Tibial nerve (tissue), 4 donors: ENCODE data around the gene LCLAT1.

Source experiments
- CTCF ChIP-seq, 5 experiments: fragments of 200-600 bp in 3 of 5; fragments of 450-650 bp in 2 of 5; sonication (generic) in 3 of 5; IDR thresholded peaks; one replicate each; pipeline ENCODE4 v1.5.1; 2016 to 2019; ENCODE audit warnings: antibody characterized with exemption in 5 of 5, mild to moderate bottlenecking in 3 of 5, moderate library complexity in 2 of 5
- EP300 ChIP-seq, 2 donors: sonication (generic); formaldehyde crosslinking; IDR thresholded peaks; one replicate each; pipeline ENCODE4 v1.6.1; 2017; ENCODE audit warnings: antibody characterized with exemption in 2 of 2, mild to moderate bottlenecking in 1 of 2
- POLR2A ChIP-seq, 2 donors: fragments of 450-650 bp; IDR thresholded peaks; one replicate each; pipeline ENCODE4 v1.6.1; 2017; ENCODE audit warnings: antibody characterized with exemption in 2 of 2, mild to moderate bottlenecking in 2 of 2, moderate library complexity in 2 of 2

GRCh38 chr2:30689496-30690125 is 242.6 kb downstream of the LCLAT1 start:
- no peak for TF ChIP-seq CTCF (IDR thresholded peaks at IDR 0.05)
- TF ChIP-seq POLR2A (IDR thresholded peaks at IDR 0.05): no peak
- TF ChIP-seq EP300 (IDR thresholded peaks at IDR 0.05): no peak
